Karpas-422 (cell line): ENCODE results near the gene DUSP16. TPM values are rescaled to one million over a fixed set of nuclear protein-coding genes. Genes with fewer than 3 reads are reported as not detected.
"Not testable (repeated sequence)": the region's sequence is repeated elsewhere in the genome, so short reads cannot be mapped to it uniquely, and the experiment has no call there.

ENCODE experiments used
- DNase-seq: peaks from one replicate; pipeline ENCODE4 v3.0.0-alpha.2; 2015
- H2AFZ ChIP-seq: fragments of 200-600 bp; sonication (generic); 2 replicates; pipeline ENCODE4 v1.6.1; 2014; ENCODE audit warnings: antibody characterized with exemption, low read length, mixed read lengths
- H3K27ac ChIP-seq: fragments of 200-600 bp; sonication (generic); 2 replicates; pipeline ENCODE4 v1.5.1; 2014; ENCODE audit warnings: mild to moderate bottlenecking, low read length, moderate library complexity
- H3K27me3 ChIP-seq: fragments of 200-600 bp; sonication (generic); 2 replicates; pipeline ENCODE4 v1.6.1; 2014; ENCODE audit warnings: low read length, mixed read lengths
- H3K36me3 ChIP-seq: fragments of 200-600 bp; sonication (generic); 2 replicates; pipeline ENCODE4 v1.6.1; 2014; ENCODE audit warnings: low read length, mixed read lengths; ENCODE audit not compliant: insufficient read depth
- H3K4me1 ChIP-seq: fragments of 200-600 bp; sonication (generic); 2 replicates; pipeline ENCODE4 v1.6.1; 2014; ENCODE audit warnings: mild to moderate bottlenecking, low read length, mixed read lengths
- H3K4me2 ChIP-seq: fragments of 200-600 bp; sonication (generic); 2 replicates; pipeline ENCODE4 v1.6.1; 2014; ENCODE audit warnings: low read length, low read depth, mild to moderate bottlenecking; ENCODE audit not compliant: poor library complexity, severe bottlenecking
- H3K4me3 ChIP-seq: fragments of 200-600 bp; sonication (generic); 2 replicates; pipeline ENCODE4 v1.5.1; 2014; ENCODE audit warnings: mild to moderate bottlenecking, antibody characterized with exemption, low read length, mixed read lengths
- H3K79me2 ChIP-seq: fragments of 200-600 bp; sonication (generic); 2 replicates; pipeline ENCODE4 v1.6.1; 2014; ENCODE audit warnings: mild to moderate bottlenecking, low read length, mixed read lengths
- H3K9ac ChIP-seq: fragments of 200-600 bp; sonication (generic); 2 replicates; pipeline ENCODE4 v1.6.0; 2014; ENCODE audit warnings: low read length
- H3K9me2 ChIP-seq: fragments of 200-600 bp; sonication (generic), shearing (Covaris generic); replicated peaks from 2 replicates; pipeline ENCODE4 v1.6.0; 2014; ENCODE audit warnings: mild to moderate bottlenecking, low read length, moderate library complexity; ENCODE audit not compliant: insufficient read depth
- H3K9me3 ChIP-seq: fragments of 300-700, 200-600 bp; sonication (generic); 2 replicates; pipeline ENCODE4 v1.6.1; 2014; ENCODE audit warnings: low read length, mixed read lengths
- H4K20me1 ChIP-seq: fragments of 200-600 bp; sonication (generic); 2 replicates; pipeline ENCODE4 v1.6.1; 2014; ENCODE audit warnings: mild to moderate bottlenecking, antibody characterized with exemption, low read length, low read depth; ENCODE audit not compliant: insufficient read depth
- total RNA-seq: library from RNA; depleted of rRNA; stranded (reverse); fragments of >200 nt; shearing (Covaris generic); gene quantifications from 2 replicates; pipeline ENCODE4 v1.2.3, GENCODE V29; 2014; ENCODE audit warnings: low replicate concordance

The DUSP16 gene
- total RNA-seq, 1 experiment from 2014 or later = 1.8 TPM

DNA sequence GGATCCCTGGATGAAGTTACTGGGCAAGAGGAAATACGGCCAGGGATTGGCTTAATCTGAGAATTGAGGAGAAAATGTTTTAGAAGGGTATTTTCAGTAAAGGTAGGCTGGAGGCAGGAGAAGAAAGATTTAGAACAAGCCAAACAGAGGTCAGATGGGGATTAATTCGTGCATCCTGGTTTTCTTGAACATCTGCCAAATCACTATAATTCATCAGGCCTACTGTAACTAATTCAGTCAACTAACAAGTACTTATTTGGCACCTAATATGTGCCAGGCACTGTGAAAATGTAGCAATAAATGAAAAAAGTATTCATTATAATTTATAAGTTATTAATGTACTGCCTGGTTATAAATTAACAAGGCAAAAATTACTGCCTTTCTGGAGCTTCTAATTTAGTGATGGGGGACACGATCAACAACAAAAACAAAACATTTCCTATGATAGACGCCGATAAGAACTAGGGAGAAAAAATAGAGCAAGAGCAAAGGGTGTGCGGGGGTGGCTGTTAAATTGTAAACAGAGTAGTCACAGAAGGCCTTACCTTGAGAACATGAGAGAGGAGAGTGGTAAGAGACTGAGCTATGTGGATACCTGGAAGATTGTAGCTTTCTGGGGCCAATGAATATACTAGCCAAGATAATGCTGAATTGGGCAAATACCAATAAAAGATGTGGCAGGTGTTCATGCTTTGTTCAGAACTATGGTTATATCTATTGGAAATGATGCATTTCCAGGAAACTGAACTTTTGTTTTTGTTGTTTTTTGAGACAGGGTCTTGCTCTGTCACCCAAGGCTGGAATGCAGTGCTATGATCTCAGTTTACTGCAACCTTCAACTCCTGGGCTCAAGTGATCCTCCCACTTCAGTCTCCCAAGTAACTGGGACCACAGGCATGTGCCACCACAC lies 34.0 kb downstream of the DUSP16 start:
- H3K79me2 ChIP-seq = no peaks in the 10 kb centered on the region
- H3K36me3 ChIP-seq = no peaks in the 10 kb centered on the region
- no peak overlapping the region for H2AFZ ChIP-seq
- no peaks in the 10 kb centered on the region for H4K20me1 ChIP-seq
- DNase-seq = no peak
- H3K4me1 ChIP-seq = no peaks in the 10 kb centered on the region
- H3K9me3 ChIP-seq = no peaks in the 10 kb centered on the region
- H3K4me2 ChIP-seq = no peak overlapping the region
- H3K27ac ChIP-seq = no peak overlapping the region
- no peaks in the 10 kb centered on the region for H3K9me2 ChIP-seq
- H3K4me3 ChIP-seq = no peak overlapping the region
- H3K27me3 ChIP-seq = no peaks in the 10 kb centered on the region
- H3K9ac ChIP-seq = no peak overlapping the region

DNA sequence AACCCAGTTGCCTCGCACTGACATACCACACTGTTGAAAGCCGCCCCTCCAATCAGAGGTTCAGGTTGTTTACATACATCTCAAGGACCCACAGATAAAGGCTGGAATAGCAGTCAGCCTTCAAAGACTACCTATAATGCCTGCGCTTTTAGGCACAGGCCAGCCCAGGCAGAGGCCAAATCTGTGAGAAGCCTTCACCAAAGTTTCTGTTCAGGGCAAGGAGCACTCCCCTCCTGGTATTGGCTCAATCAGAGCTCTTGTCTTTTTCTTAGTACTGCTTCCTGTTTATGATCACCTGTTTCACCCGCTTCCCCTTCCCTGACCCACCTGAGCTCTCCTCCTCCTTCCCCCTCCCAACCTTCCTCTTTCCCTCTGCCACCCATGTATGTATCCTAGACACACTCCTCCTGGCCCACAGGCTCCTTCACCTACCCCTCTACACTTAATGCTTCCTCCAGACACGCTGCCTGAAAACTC lies 34.8 kb downstream of the DUSP16 start:
- Histone ChIP-seq H3K9me2 (no peaks in the 10 kb centered on the region), H2AFZ (no peak overlapping the region), H3K4me3 (no peak overlapping the region), H3K27ac (no peak overlapping the region), H3K4me1 (no peaks in the 10 kb centered on the region), H3K9ac (no peak overlapping the region), H3K9me3 (no peaks in the 10 kb centered on the region), H3K36me3 (no peaks in the 10 kb centered on the region), H3K27me3 (no peaks in the 10 kb centered on the region), H3K4me2 (no peak overlapping the region), H3K79me2 (no peaks in the 10 kb centered on the region), H4K20me1 (no peaks in the 10 kb centered on the region)
- no peak for DNase-seq

DNA sequence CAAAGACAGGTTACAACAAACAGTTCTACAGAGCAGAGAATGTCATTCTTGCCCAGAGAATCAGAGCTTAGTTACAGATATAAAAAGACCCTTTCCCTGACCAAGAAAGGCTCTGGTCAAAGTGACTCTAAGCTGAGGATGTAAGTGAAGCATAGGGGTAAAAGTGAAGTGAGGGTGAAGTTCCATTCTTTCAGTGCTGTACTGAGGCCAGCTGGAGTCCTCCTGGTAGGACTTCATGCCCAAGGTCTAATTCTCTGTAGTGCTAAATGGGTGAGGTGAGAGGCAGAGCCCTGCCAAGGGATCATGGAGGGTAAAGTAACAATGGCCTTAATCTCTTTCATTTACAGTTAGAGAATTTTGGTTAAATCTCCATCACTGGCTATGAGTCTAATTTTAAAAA lies 38.5 kb downstream of the DUSP16 start:
- Histone ChIP-seq H3K27ac (no peak overlapping the region), H2AFZ (no peak overlapping the region), H4K20me1 (no peaks in the 10 kb centered on the region), H3K4me3 (no peak overlapping the region), H3K27me3 (no peaks in the 10 kb centered on the region), H3K79me2 (no peaks in the 10 kb centered on the region), H3K4me2 (no peak overlapping the region), H3K36me3 (no peaks in the 10 kb centered on the region), H3K9me3 (no peaks in the 10 kb centered on the region), H3K4me1 (no peaks in the 10 kb centered on the region), H3K9ac (no peak overlapping the region), H3K9me2 (no peaks in the 10 kb centered on the region)
- no peak for DNase-seq

DNA sequence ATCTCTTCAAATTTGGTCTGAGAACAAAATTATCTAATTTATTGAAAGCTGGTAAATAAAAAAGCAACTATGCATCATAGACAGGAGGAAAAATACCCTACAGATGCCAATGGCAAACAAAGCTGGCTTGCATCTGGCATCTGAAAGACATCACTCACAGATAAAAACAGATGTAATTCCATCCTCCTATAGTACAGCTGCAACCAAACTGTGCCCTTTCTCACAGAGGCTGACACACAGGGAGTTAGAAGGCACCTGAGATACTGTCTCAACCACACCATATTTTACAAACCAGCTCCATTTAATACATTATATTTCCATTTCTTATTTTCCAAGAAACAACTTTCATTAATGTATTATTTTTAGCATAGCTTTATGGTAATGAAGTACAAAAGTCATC lies 39.4 kb downstream of the DUSP16 start:
- no peak for DNase-seq
- Histone ChIP-seq H4K20me1 (no peaks in the 10 kb centered on the region), H3K4me3 (no peak overlapping the region), H3K79me2 (no peaks in the 10 kb centered on the region), H3K27me3 (no peaks in the 10 kb centered on the region), H3K27ac (no peak overlapping the region), H3K4me1 (no peaks in the 10 kb centered on the region), H2AFZ (no peak overlapping the region), H3K4me2 (no peak overlapping the region), H3K9ac (no peak overlapping the region), H3K9me2 (no peaks in the 10 kb centered on the region), H3K9me3 (no peaks in the 10 kb centered on the region), H3K36me3 (no peaks in the 10 kb centered on the region)

DNA sequence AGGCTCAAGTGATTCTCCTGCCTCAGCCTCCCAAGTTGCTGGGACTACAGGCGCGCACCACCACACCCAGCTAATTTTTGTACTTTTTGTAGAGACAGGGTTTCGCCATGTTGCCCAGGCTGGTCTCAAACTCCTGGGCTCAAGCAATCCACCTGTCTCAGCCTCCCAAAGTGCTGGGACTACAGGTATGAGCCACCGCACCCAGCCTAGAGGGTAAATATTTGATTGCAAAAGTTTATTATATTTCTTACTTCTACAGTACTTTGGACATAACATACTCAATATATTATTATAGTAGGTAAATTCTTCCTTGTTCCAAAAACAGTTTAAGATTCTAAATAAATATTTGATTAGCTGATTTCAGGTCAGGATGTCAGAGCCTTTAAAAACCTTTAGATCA lies 40.0 kb downstream of the DUSP16 start:
- H3K9ac ChIP-seq, H3K9me3 ChIP-seq, H4K20me1 ChIP-seq, H3K4me2 ChIP-seq, H3K4me1 ChIP-seq, H3K4me3 ChIP-seq, H3K27me3 ChIP-seq, H3K27ac ChIP-seq, DNase-seq, H3K9me2 ChIP-seq, H3K79me2 ChIP-seq, H3K36me3 ChIP-seq, H2AFZ ChIP-seq: not testable (repeated sequence)

DNA sequence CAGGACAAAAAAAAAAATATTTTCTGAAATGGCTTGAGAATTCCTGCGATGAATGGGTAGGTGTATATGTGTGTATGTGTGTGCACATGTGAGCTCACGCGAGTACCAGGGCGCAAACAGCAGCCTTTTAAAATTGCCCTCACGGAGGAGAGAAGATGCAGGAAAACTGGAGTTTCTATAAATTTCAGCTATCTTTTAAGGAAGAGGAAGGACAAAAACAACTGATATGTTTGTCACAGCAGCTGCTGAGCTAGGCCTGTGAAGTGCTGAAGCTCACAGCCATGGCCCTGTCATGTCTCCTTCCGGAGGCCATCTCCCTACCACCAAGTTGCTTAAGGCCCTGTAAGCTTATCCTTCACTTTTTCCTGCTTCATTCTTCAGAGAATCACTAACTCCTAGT lies 40.8 kb downstream of the DUSP16 start:
- Histone ChIP-seq H3K27ac (no peak overlapping the region), H3K9me2 (no peaks in the 10 kb centered on the region), H3K4me3 (no peak overlapping the region), H3K36me3 (no peaks in the 10 kb centered on the region), H3K4me1 (no peaks in the 10 kb centered on the region), H3K27me3 (no peaks in the 10 kb centered on the region), H3K4me2 (no peak overlapping the region), H3K9ac (no peak overlapping the region), H3K9me3 (no peaks in the 10 kb centered on the region), H2AFZ (no peak overlapping the region), H4K20me1 (no peaks in the 10 kb centered on the region), H3K79me2 (no peaks in the 10 kb centered on the region)
- no peak for DNase-seq

DNA sequence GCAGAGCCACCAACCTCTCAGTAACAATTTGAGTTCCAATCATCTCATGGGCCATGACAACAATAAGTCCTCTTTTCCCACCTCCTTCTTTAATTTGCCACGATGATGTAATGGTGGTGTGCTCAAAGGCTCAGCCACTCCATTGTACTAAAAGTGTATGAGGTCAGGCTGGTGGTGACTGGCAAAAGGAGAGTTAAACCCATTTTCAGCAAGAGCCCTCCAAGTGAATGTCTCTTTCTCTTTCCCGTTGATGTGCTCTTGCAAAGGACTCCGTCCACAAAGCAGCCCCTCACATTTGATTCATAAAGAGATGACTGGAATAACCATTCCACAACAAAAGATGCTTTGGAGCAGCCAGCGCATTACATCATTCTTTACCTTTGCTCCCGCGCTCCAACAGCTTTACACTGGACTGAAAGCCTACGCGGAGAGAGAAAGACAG lies 41.6 kb downstream of the DUSP16 start:
- H3K4me3 ChIP-seq = no peak overlapping the region
- no peak overlapping the region for H2AFZ ChIP-seq
- H4K20me1 ChIP-seq = no peaks in the 10 kb centered on the region
- no peak overlapping the region for H3K9ac ChIP-seq
- H3K79me2 ChIP-seq = no peaks in the 10 kb centered on the region
- no peaks in the 10 kb centered on the region for H3K9me2 ChIP-seq
- H3K9me3 ChIP-seq = no peaks in the 10 kb centered on the region
- no peak overlapping the region for H3K4me2 ChIP-seq
- H3K27me3 ChIP-seq = no peaks in the 10 kb centered on the region
- H3K27ac ChIP-seq = no peak overlapping the region
- no peak for DNase-seq
- H3K36me3 ChIP-seq = no peaks in the 10 kb centered on the region
- H3K4me1 ChIP-seq = no peaks in the 10 kb centered on the region

DNA sequence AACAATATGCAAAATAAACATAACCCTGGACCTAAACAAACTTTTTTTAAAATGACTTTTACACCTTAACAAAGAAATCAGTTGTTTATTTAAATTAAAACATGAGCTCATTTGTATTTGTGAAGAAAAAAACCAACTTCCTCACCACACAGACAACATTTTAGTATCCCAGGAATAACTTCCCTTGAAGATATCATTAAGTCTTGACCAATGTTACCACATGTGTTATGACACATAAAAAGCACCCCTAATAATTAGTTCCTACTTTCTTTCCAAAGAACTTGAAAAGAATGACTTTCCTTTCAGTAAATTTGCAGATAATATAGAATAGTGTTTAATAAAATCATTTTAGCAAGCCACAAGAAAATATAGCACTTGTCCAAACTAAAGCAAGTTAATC lies 42.4 kb downstream of the DUSP16 start:
- Histone ChIP-seq H3K4me2 (no peak overlapping the region), H4K20me1 (no peaks in the 10 kb centered on the region), H3K27ac (no peak overlapping the region), H3K9me2 (no peaks in the 10 kb centered on the region), H3K79me2 (no peaks in the 10 kb centered on the region), H3K9ac (no peak overlapping the region), H3K9me3 (no peaks in the 10 kb centered on the region), H3K4me3 (no peak overlapping the region), H2AFZ (no peak overlapping the region), H3K36me3 (no peaks in the 10 kb centered on the region), H3K27me3 (no peaks in the 10 kb centered on the region), H3K4me1 (no peaks in the 10 kb centered on the region)
- DNase-seq = no peak
